ENCODE measurements around the gene OR2F1.
"Not testable (repeated sequence)": the region's sequence is repeated elsewhere in the genome, so short reads cannot be mapped to it uniquely, and the experiment has no call there.

Gene OR2F1

GRCh38 chr7:144006029-144006691 lies 51.5 kb downstream of the OR2F1 start:
- no peak overlapping the region for H3K4me3 ChIP-seq (ENCODE audit: low read depth, low read length)
- no peak for DNase-seq (ENCODE audit: low read depth)
- no peak for TF ChIP-seq CTCF (conservative IDR thresholded peaks at IDR 0.05; ENCODE audit: low read depth, low read length)

GRCh38 chr7:144006692-144007042 lies 52.0 kb downstream of the OR2F1 start:
- TF ChIP-seq CTCF (conservative IDR thresholded peaks at IDR 0.05; ENCODE audit: low read depth, low read length), result no peak
- no peak for DNase-seq (ENCODE audit: low read depth)
- H3K4me3 ChIP-seq (ENCODE audit: low read depth, low read length), result no peak overlapping the region

GRCh38 chr7:144009361-144009760 lies 54.7 kb downstream of the OR2F1 start:
- TF ChIP-seq CTCF (conservative IDR thresholded peaks at IDR 0.05; ENCODE audit: low read depth, low read length), result no peak
- DNase-seq (ENCODE audit: low read depth), result no peak

GRCh38 chr7:144010061-144010460 lies 55.4 kb downstream of the OR2F1 start:
- DNase-seq (ENCODE audit: low read depth), result not testable (repeated sequence)

More at GRCh38 chr7:144009361-144009760, 54.7 kb downstream of the OR2F1 start:
- no peak overlapping the region for H3K4me3 ChIP-seq (ENCODE audit: low read depth, low read length)

GRCh38 chr7:144010821-144011220 lies 56.2 kb downstream of the OR2F1 start:
- not testable (repeated sequence) for DNase-seq (ENCODE audit: low read depth)

More at GRCh38 chr7:144010061-144010460, 55.4 kb downstream of the OR2F1 start:
- not testable (repeated sequence) for H3K4me3 ChIP-seq (ENCODE audit: low read depth, low read length)

GRCh38 chr7:144011458-144012230 lies 57.0 kb downstream of the OR2F1 start:
- DNase-seq (ENCODE audit: low read depth), result peak; percentile 63
- TF ChIP-seq CTCF (conservative IDR thresholded peaks at IDR 0.05; ENCODE audit: low read depth, low read length), result peak; percentile 29

More at GRCh38 chr7:144010821-144011220, 56.2 kb downstream of the OR2F1 start:
- not testable (repeated sequence) for H3K4me3 ChIP-seq (ENCODE audit: low read depth, low read length)

More at GRCh38 chr7:144011458-144012230, 57.0 kb downstream of the OR2F1 start:
- H3K4me3 ChIP-seq (ENCODE audit: low read depth, low read length), result no peak overlapping the region

Measured in choroid plexus epithelial cell (primary cell).